A549 (cell line): ENCODE measurements around the gene CDYL2.

Source experiments
- CTCF ChIP-seq: fragments of >200 bp; sonication (Bioruptor Twin); formaldehyde crosslinking; IDR thresholded peaks from 3 replicates; pipeline ENCODE4 v1.5.1; 2016
- EP300 ChIP-seq, 2 experiments: fragments of >200 bp; sonication (Bioruptor Twin); formaldehyde crosslinking; IDR thresholded peaks; 2 replicates in 1 of 2; 3 replicates in 1 of 2; pipeline ENCODE4 v1.6.1; 2016 to 2017
- TF ChIP-seq, protein P1 (sequence below): fragments of 200-600 bp; sonication (generic); IDR thresholded peaks from 2 replicates; pipeline ENCODE4 v1.6.1; 2016; ENCODE audit warnings: antibody characterized with exemption, mild to moderate bottlenecking, moderate library complexity

GRCh38 chr16:80743772-80744171, 60.6 kb downstream of the CDYL2 start:
- TF ChIP-seq, protein P1, sequence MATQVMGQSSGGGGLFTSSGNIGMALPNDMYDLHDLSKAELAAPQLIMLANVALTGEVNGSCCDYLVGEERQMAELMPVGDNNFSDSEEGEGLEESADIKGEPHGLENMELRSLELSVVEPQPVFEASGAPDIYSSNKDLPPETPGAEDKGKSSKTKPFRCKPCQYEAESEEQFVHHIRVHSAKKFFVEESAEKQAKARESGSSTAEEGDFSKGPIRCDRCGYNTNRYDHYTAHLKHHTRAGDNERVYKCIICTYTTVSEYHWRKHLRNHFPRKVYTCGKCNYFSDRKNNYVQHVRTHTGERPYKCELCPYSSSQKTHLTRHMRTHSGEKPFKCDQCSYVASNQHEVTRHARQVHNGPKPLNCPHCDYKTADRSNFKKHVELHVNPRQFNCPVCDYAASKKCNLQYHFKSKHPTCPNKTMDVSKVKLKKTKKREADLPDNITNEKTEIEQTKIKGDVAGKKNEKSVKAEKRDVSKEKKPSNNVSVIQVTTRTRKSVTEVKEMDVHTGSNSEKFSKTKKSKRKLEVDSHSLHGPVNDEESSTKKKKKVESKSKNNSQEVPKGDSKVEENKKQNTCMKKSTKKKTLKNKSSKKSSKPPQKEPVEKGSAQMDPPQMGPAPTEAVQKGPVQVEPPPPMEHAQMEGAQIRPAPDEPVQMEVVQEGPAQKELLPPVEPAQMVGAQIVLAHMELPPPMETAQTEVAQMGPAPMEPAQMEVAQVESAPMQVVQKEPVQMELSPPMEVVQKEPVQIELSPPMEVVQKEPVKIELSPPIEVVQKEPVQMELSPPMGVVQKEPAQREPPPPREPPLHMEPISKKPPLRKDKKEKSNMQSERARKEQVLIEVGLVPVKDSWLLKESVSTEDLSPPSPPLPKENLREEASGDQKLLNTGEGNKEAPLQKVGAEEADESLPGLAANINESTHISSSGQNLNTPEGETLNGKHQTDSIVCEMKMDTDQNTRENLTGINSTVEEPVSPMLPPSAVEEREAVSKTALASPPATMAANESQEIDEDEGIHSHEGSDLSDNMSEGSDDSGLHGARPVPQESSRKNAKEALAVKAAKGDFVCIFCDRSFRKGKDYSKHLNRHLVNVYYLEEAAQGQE: no peak
- TF ChIP-seq CTCF (no peak), EP300 (IDR thresholded peaks at IDR 0.05) (no peak)
